HEK293 (cell line): ENCODE results near the gene ZNF76.

Source experiments
- CTCF ChIA-PET: fragments of 350-600 bp; formaldehyde crosslinking; extraction: SDS; loops from one replicate; lab custom pipeline; 2021; ENCODE audit warnings: antibody characterized with exemption; lab: Yijun Ruan, JAX
- POLR2A ChIA-PET: fragments of 300-600 bp; formaldehyde crosslinking; extraction: SDS; loops from one replicate; lab custom pipeline; 2020; ENCODE audit warnings: antibody characterized with exemption, inconsistent platforms; lab: Yijun Ruan, JAX
- H3K27ac ChIP-seq: fragments of 200-500 bp; sonication (Bioruptor generic); 2 replicates; pipeline ENCODE4 v1.5.1; 2014; ENCODE audit warnings: low read depth, low read length, control low read depth, inconsistent platforms; ENCODE audit errors: extremely low read depth
- H3K36me3 ChIP-seq, 2 experiments: fragments of 200-500 bp in 1 of 2; sonication (Bioruptor generic) in 1 of 2; 1 replicate in 1 of 2; 2 replicates in 1 of 2; pipeline ENCODE4 v1.5.1; 2014 to 2017; ENCODE audit warnings: inconsistent platforms in 2 of 2, low read length in 2 of 2; ENCODE audit not compliant: control insufficient read depth in 2 of 2, insufficient read depth in 1 of 2
- H3K4me1 ChIP-seq: fragments of 200-500 bp; sonication (Bioruptor generic); 2 replicates; pipeline ENCODE4 v1.5.1; 2014; ENCODE audit warnings: mild to moderate bottlenecking, low read length, inconsistent platforms; ENCODE audit not compliant: control insufficient read depth, insufficient read depth
- H3K4me3 ChIP-seq: 2 replicates; pipeline ENCODE4 v1.5.1; 2011; ENCODE audit warnings: low read depth, mild to moderate bottlenecking, control low read depth, low read length, moderate library complexity
- H3K9me3 ChIP-seq: fragments of 200-500 bp; sonication (Bioruptor generic); 2 replicates; pipeline ENCODE4 v1.5.1; 2014; ENCODE audit warnings: low read depth, low read length, inconsistent platforms; ENCODE audit not compliant: control insufficient read depth, insufficient read depth
- BCL11A ChIP-seq: fragments of 450-650 bp; formaldehyde crosslinking; IDR thresholded peaks from 2 replicates; pipeline ENCODE4 v1.5.1; 2016; ENCODE audit warnings: low read depth, missing biosample characterization, missing genetic modification characterization
- CTCF ChIP-seq: fragments of 450-650 bp; formaldehyde crosslinking; IDR thresholded peaks from 2 replicates; pipeline ENCODE4 v1.5.1; 2016; ENCODE audit warnings: missing biosample characterization, missing genetic modification characterization
- EGR2 ChIP-seq: fragments of 450-650 bp; formaldehyde crosslinking; IDR thresholded peaks from 2 replicates; pipeline ENCODE4 v1.5.1; 2016; ENCODE audit warnings: low read depth, missing biosample characterization, missing genetic modification characterization
- HIC1 ChIP-seq: fragments of 450-650 bp; formaldehyde crosslinking; IDR thresholded peaks from 2 replicates; pipeline ENCODE4 v1.5.1; 2016; ENCODE audit warnings: missing biosample characterization, missing genetic modification characterization
- KLF1 ChIP-seq: fragments of 450-650 bp; formaldehyde crosslinking; IDR thresholded peaks from 2 replicates; pipeline ENCODE4 v1.5.1; 2016; ENCODE audit warnings: missing biosample characterization, missing genetic modification characterization
- PBX3 ChIP-seq: sonication (generic); formaldehyde crosslinking; IDR thresholded peaks from 2 replicates; pipeline ENCODE4 v1.8.1; 2022; ENCODE audit warnings: mild to moderate bottlenecking, moderate library complexity, missing genetic modification reagents
- REST ChIP-seq: fragments of 450-650 bp; formaldehyde crosslinking; IDR thresholded peaks from 2 replicates; pipeline ENCODE4 v1.5.1; 2016; ENCODE audit warnings: missing biosample characterization, missing genetic modification characterization
- WT1 ChIP-seq: fragments of 450-650 bp; formaldehyde crosslinking; IDR thresholded peaks from 2 replicates; pipeline ENCODE4 v1.5.1; 2016; ENCODE audit warnings: missing biosample characterization, missing genetic modification characterization
- ZBTB10 ChIP-seq: fragments of 450-650 bp; formaldehyde crosslinking; IDR thresholded peaks from 2 replicates; pipeline ENCODE4 v1.5.1; 2016; ENCODE audit warnings: missing biosample characterization, missing genetic modification characterization
- ZBTB17 ChIP-seq: fragments of 450-650 bp; formaldehyde crosslinking; IDR thresholded peaks from 2 replicates; pipeline ENCODE4 v1.5.1; 2016; ENCODE audit warnings: missing biosample characterization, missing genetic modification characterization
- ZBTB8A ChIP-seq: fragments of 450-650 bp; formaldehyde crosslinking; IDR thresholded peaks from 2 replicates; pipeline ENCODE4 v1.5.1; 2016; ENCODE audit warnings: missing biosample characterization, missing genetic modification characterization
- ZNF148 ChIP-seq: fragments of 450-650 bp; formaldehyde crosslinking; IDR thresholded peaks from 2 replicates; pipeline ENCODE4 v1.5.0; 2017; ENCODE audit warnings: missing biosample characterization, missing genetic modification characterization, borderline replicate concordance
- ZNF155 ChIP-seq: fragments of 450-650 bp; formaldehyde crosslinking; IDR thresholded peaks from 2 replicates; pipeline ENCODE4 v1.5.1; 2016; ENCODE audit warnings: missing biosample characterization, missing genetic modification characterization
- ZNF248 ChIP-seq: fragments of 450-650 bp; formaldehyde crosslinking; IDR thresholded peaks from 2 replicates; pipeline ENCODE4 v1.5.1; 2017; ENCODE audit warnings: missing biosample characterization, missing genetic modification characterization
- ZNF354C ChIP-seq: fragments of 450-650 bp; formaldehyde crosslinking; IDR thresholded peaks from 2 replicates; pipeline ENCODE4 v1.5.1; 2016; ENCODE audit warnings: missing biosample characterization, missing genetic modification characterization, low read depth, borderline replicate concordance
- ZNF391 ChIP-seq: fragments of 450-650 bp; formaldehyde crosslinking; IDR thresholded peaks from 2 replicates; pipeline ENCODE4 v1.5.1; 2016; ENCODE audit warnings: low read depth, missing biosample characterization, missing genetic modification characterization, borderline replicate concordance
- ZNF426 ChIP-seq: fragments of 450-650 bp; formaldehyde crosslinking; IDR thresholded peaks from 2 replicates; pipeline ENCODE4 v1.5.1; 2017; ENCODE audit warnings: missing biosample characterization, missing genetic modification characterization, mild to moderate bottlenecking, inconsistent platforms, moderate library complexity
- ZNF433 ChIP-seq: fragments of 450-650 bp; formaldehyde crosslinking; IDR thresholded peaks from 2 replicates; pipeline ENCODE4 v1.5.1; 2016; ENCODE audit warnings: missing biosample characterization, missing genetic modification characterization, low read depth
- ZNF639 ChIP-seq: fragments of 450-650 bp; formaldehyde crosslinking; IDR thresholded peaks from 2 replicates; pipeline ENCODE4 v1.5.1; 2016; ENCODE audit warnings: missing biosample characterization, missing genetic modification characterization

Gene ZNF76

DNA sequence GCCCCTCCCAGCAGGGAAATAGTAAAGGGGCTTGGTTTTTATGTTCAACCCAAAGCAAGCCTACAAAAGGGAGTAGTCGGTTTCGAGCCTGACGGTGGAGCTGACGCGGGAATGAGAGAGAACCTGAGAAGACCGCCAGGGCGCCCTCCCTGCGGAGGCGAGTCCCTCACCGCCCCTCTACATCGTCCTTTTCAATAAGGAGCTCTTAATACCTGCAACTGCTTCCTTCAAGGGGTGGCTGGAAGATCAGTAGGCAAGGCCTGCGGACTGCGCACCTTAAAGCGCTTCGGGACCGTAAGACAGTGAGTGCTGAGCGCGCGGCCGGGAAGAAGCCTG, 709 bp upstream of the ZNF76 start (continued):
- TF ChIP-seq REST (tag by site-specific recombination): no peak
- no peak for TF ChIP-seq ZNF426 (tag by site-specific recombination)
- peak; percentile 60 for TF ChIP-seq CTCF (tag by site-specific recombination)
- TF ChIP-seq ZNF148 (tag by site-specific recombination): no peak
- TF ChIP-seq ZNF639 (tag by site-specific recombination): peak; percentile 27; the same call in 1 of the 2 replicates

DNA sequence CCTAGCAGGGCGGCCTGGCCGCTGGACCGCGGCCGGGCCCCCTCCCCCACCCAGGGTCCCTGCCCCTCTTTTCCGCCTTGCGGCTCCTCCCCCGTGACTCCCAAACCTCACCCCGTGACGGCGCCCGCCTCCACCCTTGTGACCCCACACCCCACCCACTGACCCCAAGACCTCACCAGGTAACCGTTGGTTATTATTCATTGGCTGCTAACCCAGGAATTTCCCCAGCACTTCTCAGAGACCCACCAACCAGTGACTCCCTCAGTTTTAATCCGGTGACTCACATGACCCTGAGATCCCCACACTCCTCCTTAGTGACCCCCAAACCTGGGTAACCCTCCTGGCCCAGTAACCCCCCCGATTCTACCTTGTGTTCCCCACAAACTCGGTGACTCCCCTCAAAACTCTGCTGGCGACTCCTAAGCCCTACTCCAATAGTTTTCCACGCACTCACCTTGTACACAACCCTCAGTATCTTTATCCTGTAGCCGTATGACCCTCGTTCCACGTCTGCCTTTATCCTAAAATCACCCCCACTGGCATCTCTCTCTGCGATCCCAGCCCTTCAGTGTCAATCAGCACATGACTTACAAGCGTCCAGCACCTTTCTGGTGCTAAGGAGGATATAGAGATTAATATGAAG, 534 bp downstream of the ZNF76 start:
- H3K4me3 ChIP-seq: peak overlapping the region; percentile 76
- CTCF ChIA-PET: interaction anchor here (0.5 to 5.7 kb wide), 4 partner anchors 9 to 189 kb away, joined by 3 to 64 read pairs (median 4); no protein-coding TSS in a partner anchor
- H3K36me3 ChIP-seq: no peaks in the 10 kb centered on the region
- peaks cover 3% of the 10 kb centered on the region; the same call in 1 of the 2 replicates for H3K4me1 ChIP-seq
- POLR2A ChIA-PET: interaction anchor here (0.8 to 2.1 kb wide), 30 partner anchors 8 to 834 kb away, joined by 3 to 24 read pairs (median 5); partner anchors contain the start of genes FANCE, RPL10A, RPS10 and SCUBE3
- H3K9me3 ChIP-seq: no peaks in the 10 kb centered on the region
- H3K27ac ChIP-seq: peak overlapping the region; percentile 85
- TF ChIP-seq BCL11A (tag by site-specific recombination): 0 out of 2 replicates have a peak, but pooled peaks have one; percentile 63
- TF ChIP-seq ZBTB10 (tag by site-specific recombination): peak; percentile 85; the same call in 1 of the 2 replicates
- TF ChIP-seq ZNF155 (tag by site-specific recombination): no peak
- TF ChIP-seq PBX3: no peak
- no peak for TF ChIP-seq ZNF433 (tag by site-specific recombination)
- TF ChIP-seq KLF1 (tag by site-specific recombination): peak; percentile 66
- no peak for TF ChIP-seq HIC1 (tag by site-specific recombination)
- TF ChIP-seq WT1 (tag by site-specific recombination): 0 out of 2 replicates have a peak, but pooled peaks have one; percentile 11
- TF ChIP-seq ZNF391 (tag by site-specific recombination): no peak
- no peak for TF ChIP-seq EGR2 (tag by site-specific recombination)
- no peak for TF ChIP-seq ZNF354C (tag by site-specific recombination)
- no peak for TF ChIP-seq ZNF248 (tag by site-specific recombination)
- peak; percentile 55 for TF ChIP-seq ZBTB17 (tag by site-specific recombination)
- TF ChIP-seq ZBTB8A (tag by site-specific recombination): no peak
